Mesenchymal stem cell (in vitro differentiated cells and primary cell): Measurements from ENCODE around the gene KCNN3.

Experiments
- DNase-seq: peaks from one replicate; pipeline ENCODE4 v3.0.0-alpha.2; 2013
- H2AFZ ChIP-seq: one replicate; pipeline ENCODE4 v1.6.1; 2013; ENCODE audit warnings: low read depth, mild to moderate bottlenecking, control low read depth, inconsistent platforms, low read length, moderate library complexity
- H2AK5ac ChIP-seq: 2 replicates; pipeline ENCODE4 v1.6.1; 2013; ENCODE audit warnings: low read length, moderate library complexity, mild to moderate bottlenecking, inconsistent platforms; ENCODE audit not compliant: severe bottlenecking
- H2BK120ac ChIP-seq: one replicate; pipeline ENCODE4 v1.6.1; 2013; ENCODE audit warnings: low read depth, mild to moderate bottlenecking, inconsistent platforms, low read length, moderate library complexity
- H2BK12ac ChIP-seq, 2 experiments: one replicate each; pipeline ENCODE4 v1.6.1; 2013; ENCODE audit warnings: inconsistent platforms in 2 of 2, low read length in 2 of 2, mild to moderate bottlenecking in 2 of 2, moderate library complexity in 2 of 2, control low read depth in 1 of 2
- H2BK15ac ChIP-seq: one replicate; pipeline ENCODE4 v1.6.1; 2013; ENCODE audit warnings: mild to moderate bottlenecking, low read depth, inconsistent platforms; ENCODE audit not compliant: poor library complexity, severe bottlenecking
- H2BK5ac ChIP-seq: 2 replicates; pipeline ENCODE4 v1.6.1; 2013; ENCODE audit warnings: low read depth, mild to moderate bottlenecking, low read length, control low read depth, inconsistent platforms; ENCODE audit not compliant: poor library complexity, severe bottlenecking
- H3K14ac ChIP-seq, 2 experiments: one replicate each; pipeline ENCODE4 v1.6.1; 2013; ENCODE audit warnings: inconsistent platforms in 2 of 2, low read length in 2 of 2, control low read depth in 1 of 2, mild to moderate bottlenecking in 1 of 2, moderate library complexity in 1 of 2
- H3K18ac ChIP-seq, 2 experiments: one replicate each; pipeline ENCODE4 v1.6.1; 2013; ENCODE audit warnings: inconsistent platforms in 2 of 2, low read length in 2 of 2, control low read depth in 1 of 2, low read depth in 1 of 2, mild to moderate bottlenecking in 1 of 2
- H3K23ac ChIP-seq, 2 experiments: one replicate each; pipeline ENCODE4 v1.6.1; 2013; ENCODE audit warnings: inconsistent platforms in 2 of 2, low read length in 2 of 2, mild to moderate bottlenecking in 2 of 2, moderate library complexity in 2 of 2, control low read depth in 1 of 2
- H3K27ac ChIP-seq: 2 replicates; pipeline ENCODE4 v1.5.1; 2013; ENCODE audit warnings: mild to moderate bottlenecking, moderate library complexity, low read length, control low read depth, inconsistent platforms; ENCODE audit not compliant: poor library complexity, severe bottlenecking
- H3K27me3 ChIP-seq, 2 experiments: 2 replicates each; pipeline versions ENCODE4 v1.6.1 to v1.7.0; 2013; ENCODE audit warnings: low read length in 2 of 2, mild to moderate bottlenecking in 2 of 2, moderate library complexity in 2 of 2, control low read depth in 1 of 2, inconsistent platforms in 1 of 2; ENCODE audit not compliant: control insufficient read depth in 1 of 2, insufficient read depth in 1 of 2
- H3K36me3 ChIP-seq, 2 experiments: 2 replicates each; pipeline versions ENCODE4 v1.6.1 to v1.7.0; 2013; ENCODE audit warnings: low read length in 2 of 2, control low read depth in 1 of 2, inconsistent platforms in 1 of 2, low read depth in 1 of 2, mild to moderate bottlenecking in 1 of 2; ENCODE audit not compliant: insufficient read depth in 2 of 2, control insufficient read depth in 1 of 2
- H3K4ac ChIP-seq, 2 experiments: one replicate each; pipeline ENCODE4 v1.6.1; 2013; ENCODE audit warnings: inconsistent platforms in 2 of 2, low read length in 2 of 2, mild to moderate bottlenecking in 2 of 2, moderate library complexity in 2 of 2, control low read depth in 1 of 2, low read depth in 1 of 2
- H3K4me1 ChIP-seq: 2 replicates; pipeline ENCODE4 v1.6.1; 2013; ENCODE audit warnings: low read depth, low read length, control low read depth; ENCODE audit not compliant: control insufficient read depth, insufficient read depth
- H3K4me2 ChIP-seq: 2 replicates; pipeline ENCODE4 v1.6.1; 2013; ENCODE audit warnings: low read length, mild to moderate bottlenecking, inconsistent platforms; ENCODE audit not compliant: poor library complexity, severe bottlenecking
- H3K4me3 ChIP-seq, 2 experiments: 2 replicates each; pipeline versions ENCODE4 v1.5.1 to v1.7.0; 2013; ENCODE audit warnings: low read length in 2 of 2, mild to moderate bottlenecking in 2 of 2, control low read depth in 1 of 2, low read depth in 1 of 2; ENCODE audit not compliant: insufficient read depth in 1 of 2
- H3K79me1 ChIP-seq: replicated peaks from 2 replicates; pipeline ENCODE4 v1.6.1; 2013; ENCODE audit warnings: mild to moderate bottlenecking, control low read depth, low read length, inconsistent platforms; ENCODE audit not compliant: poor library complexity, severe bottlenecking
- H3K9ac ChIP-seq: 2 replicates; pipeline ENCODE4 v1.7.0; 2013; ENCODE audit warnings: mild to moderate bottlenecking, low read length, moderate library complexity
- H3K9me3 ChIP-seq: 2 replicates; pipeline ENCODE4 v1.7.0; 2013; ENCODE audit warnings: mild to moderate bottlenecking, low read length; ENCODE audit not compliant: control insufficient read depth
- H4K8ac ChIP-seq: one replicate; pipeline ENCODE4 v1.6.1; 2013; ENCODE audit warnings: inconsistent platforms, mild to moderate bottlenecking, low read length, moderate library complexity
- H4K91ac ChIP-seq: one replicate; pipeline ENCODE4 v1.6.1; 2013; ENCODE audit warnings: mild to moderate bottlenecking, low read length, inconsistent platforms

KCNN3 gene

GRCh38 chr1:154652893-154653292, 217.2 kb downstream of the KCNN3 start:
- H3K18ac ChIP-seq: no peak overlapping the region
- H3K27me3 ChIP-seq: peaks cover 7 to 44% of the 10 kb centered on the region in 2 experiments
- H3K23ac ChIP-seq: no peak overlapping the region
- no peak overlapping the region for H2BK15ac ChIP-seq
- H3K14ac ChIP-seq: no peak overlapping the region
- H3K4me3 ChIP-seq: no peak overlapping the region
- H2BK120ac ChIP-seq: no peak overlapping the region
- DNase-seq: no peak
- no peaks in the 10 kb centered on the region for H3K79me1 ChIP-seq
- no peak overlapping the region for H3K27ac ChIP-seq
- H4K91ac ChIP-seq: no peak overlapping the region
- no peak overlapping the region for H3K9ac ChIP-seq
- no peak overlapping the region for H4K8ac ChIP-seq
- no peak overlapping the region for H2AK5ac ChIP-seq
- no peak overlapping the region for H3K4me2 ChIP-seq
- peaks cover 11% of the 10 kb centered on the region for H3K9me3 ChIP-seq
- H2BK12ac ChIP-seq: no peak overlapping the region
- H3K4ac ChIP-seq: no peak overlapping the region
- H2AFZ ChIP-seq: no peak overlapping the region
- no peak overlapping the region for H2BK5ac ChIP-seq
- no peaks in the 10 kb centered on the region for H3K4me1 ChIP-seq
- no peaks in the 10 kb centered on the region for H3K36me3 ChIP-seq
